Loucy (cell line): ENCODE data around the gene PTPRK.

Experiments
- H2AFZ ChIP-seq: fragments of 200-600 bp; sonication (generic); 2 replicates; pipeline ENCODE4 v1.6.0; 2016; ENCODE audit warnings: antibody characterized with exemption, mild to moderate bottlenecking, low read length, moderate library complexity
- H3F3A ChIP-seq: fragments of 200-600 bp; 2 replicates; pipeline ENCODE4 v1.6.0; 2016; ENCODE audit warnings: antibody characterized with exemption, low read depth, mild to moderate bottlenecking
- H3K27me3 ChIP-seq: fragments of 200-600 bp; sonication (generic); 2 replicates; pipeline ENCODE4 v1.6.1; 2014; ENCODE audit warnings: low read length, mild to moderate bottlenecking; ENCODE audit not compliant: insufficient read depth, poor library complexity, severe bottlenecking
- H3K36me3 ChIP-seq: fragments of 200-600 bp; sonication (generic); 2 replicates; pipeline ENCODE4 v1.6.1; 2016; ENCODE audit warnings: low read length; ENCODE audit not compliant: insufficient read depth
- H3K4me1 ChIP-seq: fragments of 200-600 bp; sonication (generic); 2 replicates; pipeline ENCODE4 v1.5.1; 2014; ENCODE audit warnings: low read length, mild to moderate bottlenecking; ENCODE audit not compliant: insufficient read depth, poor library complexity, severe bottlenecking
- H3K4me2 ChIP-seq: fragments of 200-600 bp; sonication (generic); 2 replicates; pipeline ENCODE4 v1.6.0; 2014; ENCODE audit warnings: antibody characterized with exemption, low read length, low read depth, mild to moderate bottlenecking; ENCODE audit not compliant: poor library complexity, severe bottlenecking
- H3K4me3 ChIP-seq: fragments of 200-600 bp; sonication (generic); 2 replicates; pipeline ENCODE4 v1.5.1; 2014; ENCODE audit warnings: low read length, mild to moderate bottlenecking, mixed read lengths; ENCODE audit not compliant: poor library complexity, severe bottlenecking
- H3K79me2 ChIP-seq: fragments of 200-600 bp; sonication (generic); 2 replicates; pipeline ENCODE4 v1.6.1; 2014; ENCODE audit warnings: low read length; ENCODE audit not compliant: insufficient read depth
- H3K9ac ChIP-seq: fragments of 200-600 bp; sonication (generic); 2 replicates; pipeline ENCODE4 v1.6.0; 2014; ENCODE audit warnings: mild to moderate bottlenecking, low read depth, low read length, moderate library complexity; ENCODE audit not compliant: poor library complexity, severe bottlenecking
- H3K9me2 ChIP-seq: fragments of 200-600 bp; sonication (generic); replicated peaks from 2 replicates; pipeline ENCODE4 v1.6.1; 2016; ENCODE audit warnings: low read depth, low read length, mixed read lengths
- H3K9me3 ChIP-seq: fragments of 200-600 bp; sonication (generic); 2 replicates; pipeline ENCODE4 v1.6.1; 2014; ENCODE audit warnings: mild to moderate bottlenecking, antibody characterized with exemption, low read length, low read depth; ENCODE audit not compliant: insufficient read depth
- H4K20me1 ChIP-seq: fragments of 200-600 bp; sonication (generic); 2 replicates; pipeline ENCODE4 v1.6.0; 2014; ENCODE audit warnings: antibody characterized with exemption, low read length, mild to moderate bottlenecking; ENCODE audit not compliant: insufficient read depth, poor library complexity, severe bottlenecking
- EZH2phosphoT487 ChIP-seq: fragments of 200-600 bp; IDR thresholded peaks from 2 replicates; pipeline ENCODE4 v1.6.1; 2018; ENCODE audit warnings: antibody characterized with exemption, mild to moderate bottlenecking, moderate library complexity, borderline replicate concordance
- TF ChIP-seq, protein P1 (sequence below): fragments of 200-600 bp; sonication (generic); conservative IDR thresholded peaks from 2 replicates; pipeline ENCODE4 v1.5.1; 2014; ENCODE audit warnings: mild to moderate bottlenecking, antibody characterized with exemption, low read length

The PTPRK gene

DNA sequence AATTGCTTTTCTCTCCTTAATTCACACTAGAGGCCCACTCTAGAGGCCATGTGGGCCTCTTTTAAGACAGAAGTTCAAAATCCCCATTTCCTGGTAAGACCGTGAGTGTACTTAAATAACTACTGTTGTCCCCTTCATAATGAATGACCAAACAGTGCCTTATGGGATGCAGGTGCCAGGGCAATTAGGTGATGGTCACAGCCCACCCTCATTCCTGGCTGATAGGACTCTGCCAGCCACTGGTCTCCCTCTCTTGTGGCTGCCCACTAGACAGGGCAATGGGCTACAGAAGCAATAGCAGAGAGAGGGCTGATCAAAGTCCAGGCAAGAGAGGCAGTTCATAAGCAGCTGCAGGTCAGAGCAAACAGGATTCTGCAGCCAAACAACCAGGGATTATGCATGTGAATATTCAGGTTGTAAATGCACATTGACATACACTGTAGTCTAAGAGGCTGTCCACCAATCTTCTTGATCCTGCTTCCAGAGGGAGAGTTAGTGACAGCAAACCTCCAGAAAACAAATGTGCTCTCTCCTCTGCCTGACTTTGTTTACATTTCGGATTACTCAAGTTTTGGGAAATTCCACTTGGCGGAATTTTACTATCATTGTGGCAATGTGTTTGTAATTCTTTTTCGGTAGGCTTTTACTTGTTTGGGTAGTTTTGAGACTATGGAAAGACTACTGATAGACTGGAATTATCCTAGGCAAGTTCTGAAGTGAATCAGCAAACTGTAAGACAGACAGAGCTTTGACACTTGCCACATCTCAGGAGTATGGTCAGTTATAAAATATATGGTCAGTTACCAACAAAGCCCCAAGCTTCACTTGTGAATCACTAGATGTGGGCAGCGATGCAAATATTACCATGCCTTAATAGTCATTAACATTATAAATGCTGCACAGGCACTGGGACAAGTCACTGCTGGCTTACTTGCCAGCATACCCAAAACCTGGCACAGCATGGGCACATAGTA is 12.8 kb downstream of the PTPRK start:
- H3F3A ChIP-seq, result no peaks in the 10 kb centered on the region
- no peaks in the 10 kb centered on the region for H3K36me3 ChIP-seq
- H3K4me1 ChIP-seq, result peaks cover 20% of the 10 kb centered on the region
- no peak for TF ChIP-seq EZH2phosphoT487
- TF ChIP-seq, protein P1, sequence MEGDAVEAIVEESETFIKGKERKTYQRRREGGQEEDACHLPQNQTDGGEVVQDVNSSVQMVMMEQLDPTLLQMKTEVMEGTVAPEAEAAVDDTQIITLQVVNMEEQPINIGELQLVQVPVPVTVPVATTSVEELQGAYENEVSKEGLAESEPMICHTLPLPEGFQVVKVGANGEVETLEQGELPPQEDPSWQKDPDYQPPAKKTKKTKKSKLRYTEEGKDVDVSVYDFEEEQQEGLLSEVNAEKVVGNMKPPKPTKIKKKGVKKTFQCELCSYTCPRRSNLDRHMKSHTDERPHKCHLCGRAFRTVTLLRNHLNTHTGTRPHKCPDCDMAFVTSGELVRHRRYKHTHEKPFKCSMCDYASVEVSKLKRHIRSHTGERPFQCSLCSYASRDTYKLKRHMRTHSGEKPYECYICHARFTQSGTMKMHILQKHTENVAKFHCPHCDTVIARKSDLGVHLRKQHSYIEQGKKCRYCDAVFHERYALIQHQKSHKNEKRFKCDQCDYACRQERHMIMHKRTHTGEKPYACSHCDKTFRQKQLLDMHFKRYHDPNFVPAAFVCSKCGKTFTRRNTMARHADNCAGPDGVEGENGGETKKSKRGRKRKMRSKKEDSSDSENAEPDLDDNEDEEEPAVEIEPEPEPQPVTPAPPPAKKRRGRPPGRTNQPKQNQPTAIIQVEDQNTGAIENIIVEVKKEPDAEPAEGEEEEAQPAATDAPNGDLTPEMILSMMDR, result no peak
- H3K79me2 ChIP-seq, result no peaks in the 10 kb centered on the region
- no peak overlapping the region for H3K4me3 ChIP-seq
- H3K9me2 ChIP-seq, result no peaks in the 10 kb centered on the region
- H4K20me1 ChIP-seq, result no peaks in the 10 kb centered on the region
- no peaks in the 10 kb centered on the region for H3K9me3 ChIP-seq
- no peak overlapping the region for H3K4me2 ChIP-seq
- no peak overlapping the region for H3K9ac ChIP-seq
- peak overlapping the region; percentile 22; the same call in 1 of the 2 replicates for H2AFZ ChIP-seq
- H3K27me3 ChIP-seq, result no peaks in the 10 kb centered on the region

GRCh38 chr6:128505603-128506002 is 14.8 kb downstream of the PTPRK start:
- no peaks in the 10 kb centered on the region for H3K9me3 ChIP-seq
- H2AFZ ChIP-seq, result 0 out of 2 replicates have a peak overlapping the region, but pooled peaks have one; percentile 16
- H3K27me3 ChIP-seq, result no peaks in the 10 kb centered on the region
- no peak overlapping the region for H3K4me3 ChIP-seq
- H3K36me3 ChIP-seq, result no peaks in the 10 kb centered on the region
- no peak overlapping the region for H3K9ac ChIP-seq
- no peaks in the 10 kb centered on the region for H3K79me2 ChIP-seq
- TF ChIP-seq EZH2phosphoT487, result no peak
- TF ChIP-seq, protein P1, result no peak
- H3K9me2 ChIP-seq, result no peaks in the 10 kb centered on the region
- no peak overlapping the region for H3K4me2 ChIP-seq
- H4K20me1 ChIP-seq, result no peaks in the 10 kb centered on the region
- H3F3A ChIP-seq, result no peaks in the 10 kb centered on the region
- H3K4me1 ChIP-seq, result peaks cover 20% of the 10 kb centered on the region

GRCh38 chr6:128504003-128504654 is 16.3 kb downstream of the PTPRK start:
- H3K9me2 ChIP-seq, result no peaks in the 10 kb centered on the region
- H3K79me2 ChIP-seq, result no peaks in the 10 kb centered on the region
- H4K20me1 ChIP-seq, result no peaks in the 10 kb centered on the region
- H3K4me3 ChIP-seq, result no peak overlapping the region
- H3F3A ChIP-seq, result no peaks in the 10 kb centered on the region
- H2AFZ ChIP-seq, result no peak overlapping the region
- no peaks in the 10 kb centered on the region for H3K36me3 ChIP-seq
- no peaks in the 10 kb centered on the region for H3K27me3 ChIP-seq
- H3K4me2 ChIP-seq, result no peak overlapping the region
- TF ChIP-seq, protein P1, result no peak
- no peak for TF ChIP-seq EZH2phosphoT487
- no peak overlapping the region for H3K9ac ChIP-seq
- H3K9me3 ChIP-seq, result no peaks in the 10 kb centered on the region
- H3K4me1 ChIP-seq, result peaks cover 7% of the 10 kb centered on the region
